ENCODE measurements around the gene KLHL29.

DNA sequence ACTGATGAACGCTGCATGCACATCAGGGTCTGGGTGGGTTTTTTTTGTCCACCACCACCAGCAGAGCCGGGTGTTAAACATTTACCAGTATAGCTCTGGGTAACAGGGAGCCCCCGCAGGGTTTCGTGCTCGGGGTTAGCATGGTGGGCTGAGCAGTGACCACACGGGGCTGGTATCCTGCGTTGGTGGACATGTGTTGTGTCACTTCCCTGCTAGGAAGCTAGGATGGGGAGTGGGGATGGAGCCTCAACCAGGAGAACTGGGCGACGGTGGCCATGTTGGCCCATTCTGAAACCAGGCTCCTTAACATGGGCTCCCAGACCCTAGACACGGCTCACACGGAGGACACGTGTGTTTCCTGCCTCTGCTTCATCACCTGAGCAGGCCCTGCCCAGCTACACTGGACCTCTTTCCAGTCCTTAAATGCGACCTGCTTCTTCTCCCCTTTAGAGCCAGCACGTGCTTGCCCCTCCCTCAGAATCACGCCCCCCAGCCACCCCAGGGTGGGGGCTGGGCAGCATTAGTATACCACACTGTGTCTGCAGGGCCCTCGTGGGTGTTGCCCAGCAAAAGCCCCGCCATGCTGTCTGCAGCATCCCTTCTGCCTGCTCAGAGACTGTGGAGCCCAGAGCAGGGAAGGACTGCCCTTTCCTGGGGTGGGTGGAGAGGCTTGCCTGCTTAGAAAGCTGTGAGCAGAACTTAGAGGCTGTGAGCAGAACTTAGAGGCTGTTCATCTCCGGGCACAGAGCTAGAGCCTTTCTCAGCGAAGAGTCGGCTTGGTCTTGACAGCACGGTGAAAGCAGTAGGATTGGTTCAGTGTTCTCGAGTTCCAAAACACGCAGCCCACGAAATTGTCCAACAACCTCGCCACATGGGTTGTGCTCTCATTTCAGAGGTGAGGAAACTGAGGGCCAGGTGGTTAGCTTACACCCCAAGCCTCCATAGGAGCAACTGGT is 142.1 kb downstream of the KLHL29 start:
- TF ChIP-seq, protein P1, sequence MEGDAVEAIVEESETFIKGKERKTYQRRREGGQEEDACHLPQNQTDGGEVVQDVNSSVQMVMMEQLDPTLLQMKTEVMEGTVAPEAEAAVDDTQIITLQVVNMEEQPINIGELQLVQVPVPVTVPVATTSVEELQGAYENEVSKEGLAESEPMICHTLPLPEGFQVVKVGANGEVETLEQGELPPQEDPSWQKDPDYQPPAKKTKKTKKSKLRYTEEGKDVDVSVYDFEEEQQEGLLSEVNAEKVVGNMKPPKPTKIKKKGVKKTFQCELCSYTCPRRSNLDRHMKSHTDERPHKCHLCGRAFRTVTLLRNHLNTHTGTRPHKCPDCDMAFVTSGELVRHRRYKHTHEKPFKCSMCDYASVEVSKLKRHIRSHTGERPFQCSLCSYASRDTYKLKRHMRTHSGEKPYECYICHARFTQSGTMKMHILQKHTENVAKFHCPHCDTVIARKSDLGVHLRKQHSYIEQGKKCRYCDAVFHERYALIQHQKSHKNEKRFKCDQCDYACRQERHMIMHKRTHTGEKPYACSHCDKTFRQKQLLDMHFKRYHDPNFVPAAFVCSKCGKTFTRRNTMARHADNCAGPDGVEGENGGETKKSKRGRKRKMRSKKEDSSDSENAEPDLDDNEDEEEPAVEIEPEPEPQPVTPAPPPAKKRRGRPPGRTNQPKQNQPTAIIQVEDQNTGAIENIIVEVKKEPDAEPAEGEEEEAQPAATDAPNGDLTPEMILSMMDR (IDR thresholded peaks at IDR 0.05; ENCODE audit: extremely low read depth in 1 of 2, insufficient read depth in 1 of 2, low read depth in 1 of 2, low read length in 2 of 2): no peak
- TF ChIP-seq POLR2A (IDR thresholded peaks at IDR 0.05; ENCODE audit: low read depth, low read length) (no peak), MYC (IDR thresholded peaks at IDR 0.05; ENCODE audit: low read depth, low read length) (no peak), POLR2AphosphoS5 (IDR thresholded peaks at IDR 0.05; ENCODE audit: insufficient read depth, low read depth, low read length) (no peak), JUN (IDR thresholded peaks at IDR 0.05; ENCODE audit: borderline replicate concordance, insufficient read depth, insufficient read length, low read depth) (no peak), EZH2 (IDR thresholded peaks at IDR 0.05; ENCODE audit: borderline replicate concordance, low read depth, low read length, severe bottlenecking) (no peak), GATA2 (IDR thresholded peaks at IDR 0.05; ENCODE audit: insufficient read depth, insufficient read length, low read depth, low read length) (no peak)
- TF ChIP-seq, protein P2, sequence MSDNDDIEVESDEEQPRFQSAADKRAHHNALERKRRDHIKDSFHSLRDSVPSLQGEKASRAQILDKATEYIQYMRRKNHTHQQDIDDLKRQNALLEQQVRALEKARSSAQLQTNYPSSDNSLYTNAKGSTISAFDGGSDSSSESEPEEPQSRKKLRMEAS (IDR thresholded peaks at IDR 0.05; ENCODE audit: insufficient read depth, insufficient read length): no peak

All from endothelial cell of umbilical vein (primary cell).